Peyer's patch (tissue), 4 donors: ENCODE results near the gene CAST.

ENCODE experiments used
- POLR2A ChIP-seq, 2 donors: fragments of 450-650 bp; IDR thresholded peaks; one replicate each; pipeline ENCODE4 v1.5.1; 2017; ENCODE audit warnings: antibody characterized with exemption in 2 of 2, mild to moderate bottlenecking in 2 of 2, moderate library complexity in 2 of 2
- TF ChIP-seq, protein P1 (sequence below), 6 experiments: fragments of 450-650 bp in 4 of 6; fragments of 200-600 bp in 2 of 6; sonication (generic) in 1 of 6; IDR thresholded peaks; one replicate each; pipeline ENCODE4 v1.5.1; 2017 to 2019; ENCODE audit warnings: antibody characterized with exemption in 6 of 6, mild to moderate bottlenecking in 3 of 6, moderate library complexity in 1 of 6

DNA sequence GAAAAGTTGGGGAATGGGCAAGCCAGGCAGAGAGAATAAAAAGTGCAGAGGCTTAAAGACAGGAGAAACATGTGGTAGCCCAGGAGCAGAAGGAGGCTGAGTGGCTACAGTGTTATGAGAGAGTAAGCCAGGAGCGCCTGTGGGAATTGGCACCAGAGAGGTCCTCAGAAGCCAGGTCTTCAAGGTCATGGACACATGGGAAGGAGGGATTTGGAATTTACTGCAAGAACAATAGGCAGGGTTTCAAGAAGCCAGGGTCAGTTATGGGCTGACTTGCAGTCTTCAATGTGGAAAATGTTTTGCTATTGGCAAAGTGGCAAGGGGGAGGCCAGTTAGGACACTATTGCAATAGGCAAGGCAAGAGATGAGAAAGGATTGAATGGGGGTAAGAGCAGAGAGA is 116.2 kb downstream of the CAST start:
- TF ChIP-seq, protein P1, sequence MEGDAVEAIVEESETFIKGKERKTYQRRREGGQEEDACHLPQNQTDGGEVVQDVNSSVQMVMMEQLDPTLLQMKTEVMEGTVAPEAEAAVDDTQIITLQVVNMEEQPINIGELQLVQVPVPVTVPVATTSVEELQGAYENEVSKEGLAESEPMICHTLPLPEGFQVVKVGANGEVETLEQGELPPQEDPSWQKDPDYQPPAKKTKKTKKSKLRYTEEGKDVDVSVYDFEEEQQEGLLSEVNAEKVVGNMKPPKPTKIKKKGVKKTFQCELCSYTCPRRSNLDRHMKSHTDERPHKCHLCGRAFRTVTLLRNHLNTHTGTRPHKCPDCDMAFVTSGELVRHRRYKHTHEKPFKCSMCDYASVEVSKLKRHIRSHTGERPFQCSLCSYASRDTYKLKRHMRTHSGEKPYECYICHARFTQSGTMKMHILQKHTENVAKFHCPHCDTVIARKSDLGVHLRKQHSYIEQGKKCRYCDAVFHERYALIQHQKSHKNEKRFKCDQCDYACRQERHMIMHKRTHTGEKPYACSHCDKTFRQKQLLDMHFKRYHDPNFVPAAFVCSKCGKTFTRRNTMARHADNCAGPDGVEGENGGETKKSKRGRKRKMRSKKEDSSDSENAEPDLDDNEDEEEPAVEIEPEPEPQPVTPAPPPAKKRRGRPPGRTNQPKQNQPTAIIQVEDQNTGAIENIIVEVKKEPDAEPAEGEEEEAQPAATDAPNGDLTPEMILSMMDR (IDR thresholded peaks at IDR 0.05): no peak
- TF ChIP-seq POLR2A (IDR thresholded peaks at IDR 0.05): no peak
